GM13976 (cell line): Measurements from ENCODE around the gene ZFP30.

Experiments used
- DNase-seq: peaks from one replicate; pipeline ENCODE4 v3.0.0; 2012; ENCODE audit warnings: low spot score
- in situ Hi-C: fragments of 300-500 bp; cut with MboI; formaldehyde crosslinking; loops from one replicate; pipeline ENCODE4 v1.12.0; 2022; ENCODE audit warnings: low sequenced_read_pairs, mixed read lengths, inconsistent platforms; ENCODE audit not compliant: unreplicated experiment
- TF ChIP-seq, protein P1 (sequence below): IDR thresholded peaks from 2 replicates; pipeline ENCODE4 v1.5.1; 2012; ENCODE audit warnings: borderline replicate concordance, mild to moderate bottlenecking; ENCODE audit not compliant: insufficient read depth; ENCODE audit errors: extremely low read depth, missing control alignments, control extremely low read depth

The ZFP30 gene

DNA sequence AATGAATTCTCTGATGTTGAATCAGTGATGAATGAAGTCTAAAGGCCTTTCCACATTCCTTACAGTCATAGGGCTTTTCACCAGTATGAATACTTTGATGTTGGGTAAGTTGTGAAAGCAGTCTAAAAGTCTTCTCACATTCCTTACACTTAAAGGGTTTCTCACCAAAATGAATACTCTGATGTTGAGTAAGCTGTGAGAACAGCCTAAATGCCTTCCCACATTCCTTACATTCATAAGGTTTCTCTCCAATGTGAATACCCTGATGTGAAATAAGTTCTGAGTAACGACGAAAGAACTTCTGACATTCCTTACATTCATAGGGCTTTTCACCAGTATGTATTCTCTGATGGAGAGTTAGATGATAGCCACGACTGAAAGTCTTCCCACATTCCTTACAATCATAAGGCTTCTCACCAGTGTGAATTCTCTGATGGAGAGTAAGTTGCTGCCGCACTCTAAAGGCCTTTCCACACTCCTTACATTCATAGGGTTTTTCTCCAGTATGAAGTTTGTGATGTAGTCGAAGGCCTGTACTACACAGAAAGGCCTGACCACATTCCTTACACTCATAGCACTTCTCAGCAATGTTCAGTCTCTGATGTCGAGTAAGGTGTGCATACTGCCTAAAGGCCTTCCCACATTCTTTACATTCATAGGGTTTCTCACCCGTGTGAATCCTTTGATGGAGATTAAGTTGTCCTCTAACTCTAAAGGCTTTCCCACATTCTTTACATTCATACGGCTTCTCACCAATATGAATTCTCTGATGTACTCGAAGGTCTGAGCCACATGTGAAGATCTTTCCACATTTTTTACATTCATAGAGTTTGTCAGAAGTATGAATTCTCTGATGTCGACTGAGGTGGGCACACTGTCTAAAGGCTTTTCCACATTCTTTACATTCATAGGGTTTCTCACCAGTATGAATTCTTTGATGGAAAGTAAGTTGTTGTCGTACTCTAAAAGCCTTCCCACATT is 19.9 kb downstream of the ZFP30 start:
- TF ChIP-seq, protein P1, sequence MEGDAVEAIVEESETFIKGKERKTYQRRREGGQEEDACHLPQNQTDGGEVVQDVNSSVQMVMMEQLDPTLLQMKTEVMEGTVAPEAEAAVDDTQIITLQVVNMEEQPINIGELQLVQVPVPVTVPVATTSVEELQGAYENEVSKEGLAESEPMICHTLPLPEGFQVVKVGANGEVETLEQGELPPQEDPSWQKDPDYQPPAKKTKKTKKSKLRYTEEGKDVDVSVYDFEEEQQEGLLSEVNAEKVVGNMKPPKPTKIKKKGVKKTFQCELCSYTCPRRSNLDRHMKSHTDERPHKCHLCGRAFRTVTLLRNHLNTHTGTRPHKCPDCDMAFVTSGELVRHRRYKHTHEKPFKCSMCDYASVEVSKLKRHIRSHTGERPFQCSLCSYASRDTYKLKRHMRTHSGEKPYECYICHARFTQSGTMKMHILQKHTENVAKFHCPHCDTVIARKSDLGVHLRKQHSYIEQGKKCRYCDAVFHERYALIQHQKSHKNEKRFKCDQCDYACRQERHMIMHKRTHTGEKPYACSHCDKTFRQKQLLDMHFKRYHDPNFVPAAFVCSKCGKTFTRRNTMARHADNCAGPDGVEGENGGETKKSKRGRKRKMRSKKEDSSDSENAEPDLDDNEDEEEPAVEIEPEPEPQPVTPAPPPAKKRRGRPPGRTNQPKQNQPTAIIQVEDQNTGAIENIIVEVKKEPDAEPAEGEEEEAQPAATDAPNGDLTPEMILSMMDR = no peak
- in situ Hi-C loops = no loop called here
- no peak for DNase-seq

- DNase-seq = no peak
- TF ChIP-seq, protein P1 = no peak
These were observed 60.3 kb downstream of the ZFP30 start for GRCh38 chr19:37594982-37595382.

GRCh38 chr19:37594304-37594981 is 60.8 kb downstream of the ZFP30 start, which contains the start of the genes ZNF540 and ZNF571:
Gene ZNF540, plus strand, starts transcription at chr19:37594876. Its CDS starts 3,572 bp downstream, at chr19:37598448.
Gene ZNF571, minus strand, starts transcription at chr19:37594792. Its CDS starts 8,116 bp downstream, at chr19:37586676.
- peak; percentile 92 for DNase-seq
- in situ Hi-C loops = no loop called here
- TF ChIP-seq, protein P1 = no peak

More at GRCh38 chr19:37594982-37595382, 60.3 kb downstream of the ZFP30 start:
- in situ Hi-C loops = no loop called here

- in situ Hi-C loops = no loop called here
- DNase-seq = no peak
- TF ChIP-seq, protein P1 = no peak
These were observed 61.3 kb downstream of the ZFP30 start for GRCh38 chr19:37593996-37594303.

DNA sequence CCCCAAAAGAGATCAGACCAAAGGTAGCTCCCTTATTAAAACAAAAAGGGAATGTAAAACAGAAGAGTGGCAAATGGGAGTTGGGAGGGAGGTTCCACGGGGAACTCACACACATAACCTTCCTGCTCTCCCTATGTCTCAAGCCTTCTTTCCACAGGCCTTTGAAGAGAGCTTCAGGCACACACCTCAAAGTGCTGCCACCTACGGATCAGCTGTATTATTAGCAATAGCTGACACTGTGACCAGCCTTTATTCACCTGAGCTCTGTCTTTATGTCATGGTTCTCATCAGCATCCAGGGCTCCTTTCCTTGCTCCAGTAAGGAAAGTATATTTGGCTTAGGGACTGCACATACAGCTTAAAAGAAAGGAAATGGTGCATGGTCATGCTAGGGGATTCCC is 71.9 kb downstream of the ZFP30 start:
- no peak for DNase-seq
- TF ChIP-seq, protein P1 = no peak
- in situ Hi-C loops = no loop called here

DNA sequence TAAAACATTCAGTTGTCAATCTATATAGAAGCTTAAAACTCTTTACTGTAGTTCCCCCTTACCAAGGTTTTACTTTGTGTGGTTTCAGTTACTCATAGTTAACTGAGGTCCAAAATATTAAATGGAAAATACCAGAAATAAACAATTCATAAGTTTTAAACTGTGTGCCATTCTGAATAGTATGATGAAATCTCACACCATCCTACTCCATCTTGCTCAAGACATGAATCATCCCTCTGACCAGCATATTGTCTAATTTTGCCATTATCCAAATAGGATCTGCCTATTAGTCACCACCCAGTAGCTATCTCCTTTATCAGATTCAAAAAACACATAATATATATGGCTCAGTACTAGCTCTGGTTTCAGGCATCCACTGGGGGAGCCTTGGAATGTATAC is 83.1 kb downstream of the ZFP30 start:
- TF ChIP-seq, protein P1 = no peak
- in situ Hi-C loops = no loop called here
- DNase-seq = no peak
